Measurements from ENCODE around the gene AGAP1.

DNA sequence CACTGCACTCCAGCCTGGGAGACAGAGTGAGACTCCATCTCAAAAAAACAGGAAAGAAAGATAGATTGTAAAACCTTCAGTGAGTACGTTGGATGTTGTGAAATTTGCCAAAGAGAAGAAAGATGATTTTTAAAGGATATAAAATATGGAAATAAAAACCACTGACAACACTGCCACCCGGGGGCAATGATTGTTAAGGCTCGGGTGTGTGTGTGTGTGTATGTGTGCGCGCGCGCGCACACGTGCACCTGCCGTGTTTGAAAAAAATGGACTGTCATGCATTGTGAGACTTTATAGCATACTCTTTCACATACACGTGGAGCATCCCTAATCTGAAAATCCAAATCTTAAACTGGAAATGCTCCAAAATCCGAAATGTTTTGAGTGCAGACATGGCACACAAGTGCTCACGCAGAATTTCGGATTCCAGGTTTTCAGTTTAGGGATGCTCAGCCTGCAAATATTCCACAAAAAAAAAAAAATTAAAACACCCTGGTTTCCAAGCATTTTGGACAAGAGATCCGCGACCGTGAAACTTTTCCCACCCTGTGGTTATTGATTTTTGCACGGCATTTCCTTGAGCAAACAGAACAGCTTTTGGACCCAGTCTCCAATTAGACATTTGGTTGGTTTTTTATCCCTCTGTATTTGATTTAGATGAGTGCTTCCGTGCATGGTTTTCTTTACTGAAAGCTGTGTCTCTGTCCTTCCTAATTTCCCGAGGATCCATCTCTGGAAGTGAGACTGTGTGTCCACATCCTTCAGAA is 269.2 kb downstream of the AGAP1 start:
- TF ChIP-seq, protein P1, sequence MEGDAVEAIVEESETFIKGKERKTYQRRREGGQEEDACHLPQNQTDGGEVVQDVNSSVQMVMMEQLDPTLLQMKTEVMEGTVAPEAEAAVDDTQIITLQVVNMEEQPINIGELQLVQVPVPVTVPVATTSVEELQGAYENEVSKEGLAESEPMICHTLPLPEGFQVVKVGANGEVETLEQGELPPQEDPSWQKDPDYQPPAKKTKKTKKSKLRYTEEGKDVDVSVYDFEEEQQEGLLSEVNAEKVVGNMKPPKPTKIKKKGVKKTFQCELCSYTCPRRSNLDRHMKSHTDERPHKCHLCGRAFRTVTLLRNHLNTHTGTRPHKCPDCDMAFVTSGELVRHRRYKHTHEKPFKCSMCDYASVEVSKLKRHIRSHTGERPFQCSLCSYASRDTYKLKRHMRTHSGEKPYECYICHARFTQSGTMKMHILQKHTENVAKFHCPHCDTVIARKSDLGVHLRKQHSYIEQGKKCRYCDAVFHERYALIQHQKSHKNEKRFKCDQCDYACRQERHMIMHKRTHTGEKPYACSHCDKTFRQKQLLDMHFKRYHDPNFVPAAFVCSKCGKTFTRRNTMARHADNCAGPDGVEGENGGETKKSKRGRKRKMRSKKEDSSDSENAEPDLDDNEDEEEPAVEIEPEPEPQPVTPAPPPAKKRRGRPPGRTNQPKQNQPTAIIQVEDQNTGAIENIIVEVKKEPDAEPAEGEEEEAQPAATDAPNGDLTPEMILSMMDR (IDR thresholded peaks at IDR 0.05) = no peak
- no peak for TF ChIP-seq POLR2A (IDR thresholded peaks at IDR 0.05)
